Ovary (tissue), 9 donors: Measurements from ENCODE around the gene MAL. TPM values are rescaled to one million over a fixed set of nuclear protein-coding genes. Genes with fewer than 3 reads are reported as not detected.

ENCODE experiments used
- DNase-seq, 5 donors: peaks; one replicate each; pipeline ENCODE4 v3.0.0-alpha.2; 2019 to 2020
- H3K27ac ChIP-seq, 2 donors: fragments of 200-600 bp; one replicate each; pipeline versions ENCODE4 v1.5.1 to v1.8.0; 2019 to 2022
- H3K27me3 ChIP-seq: fragments of 200-600 bp; one replicate; pipeline ENCODE4 v1.8.0; 2022
- H3K36me3 ChIP-seq: fragments of 200-600 bp; sonication (generic); one replicate; pipeline ENCODE4 v1.5.1; 2019
- H3K4me1 ChIP-seq: one replicate; pipeline ENCODE4 v1.8.1; 2013; ENCODE audit warnings: mild to moderate bottlenecking, moderate library complexity; ENCODE audit not compliant: insufficient read depth
- H3K4me3 ChIP-seq: fragments of 200-600 bp; sonication (generic); one replicate; pipeline ENCODE4 v1.5.1; 2017
- H3K9me3 ChIP-seq, 2 donors: fragments of 200-600 bp in 1 of 2; sonication (generic) in 1 of 2; one replicate each; pipeline versions ENCODE4 v1.5.1 to v1.8.1; 2013 to 2019; ENCODE audit warnings: mild to moderate bottlenecking in 1 of 2, moderate library complexity in 1 of 2
- EP300 ChIP-seq: sonication (generic); formaldehyde crosslinking; IDR thresholded peaks from one replicate; pipeline ENCODE4 v1.6.1; 2017; ENCODE audit warnings: antibody characterized with exemption
- POLR2A ChIP-seq: fragments of 450-650 bp; IDR thresholded peaks from one replicate; pipeline ENCODE4 v1.6.1; 2017; ENCODE audit warnings: antibody characterized with exemption, mild to moderate bottlenecking, moderate library complexity
- WGBS, 3 donors: extraction: QIAGEN DNeasy Blood & Tissue Kit in 1 of 3; methylation state at CpG; one replicate each; pipeline versions ENCODE4 v1.1.5 to v1.1.7; 2013 to 2017; 5-methylcytosine and 5-hydroxymethylcytosine counted together
- intact Hi-C, 4 donors: fragments of 100-400 bp; cut with DNase I; formaldehyde crosslinking; loops; one replicate each; pipeline versions ENCODE4 v1.11.0 to v1.15.1; 2022 to 2023
- polyA plus RNA-seq, 2 donors: library from polyadenylated mRNA; stranded (reverse); fragments of 200-250 nt in 1 of 2; fragments of 350-450 nt in 1 of 2; fragmentation: Illumina TruSeq in 1 of 2; extraction: RNeasy Lipid Tissue Mini Kit (QIAGEN cat#74804) in 1 of 2; gene quantifications; one replicate each; pipeline ENCODE4 v1.2.3, GENCODE V29; 2013 to 2014
- total RNA-seq, 7 donors: library from RNA; depleted of rRNA in 2 of 7; stranded (reverse); fragments of >200 nt in 2 of 7; fragmentation: NEBNext Ultra II Directional in 3 of 7; extraction: Animal tissue kit (Norgen Biotek cat#: 25700) in 3 of 7; gene quantifications; one replicate each; pipeline versions ENCODE4 v1.1.0 to v1.2.4, GENCODE V29; 2016 to 2023
- TF ChIP-seq, protein P1 (sequence below), 3 donors: fragments of 450-650 bp in 2 of 3; fragments of 200-600 bp in 1 of 3; IDR thresholded peaks; one replicate each; pipeline versions ENCODE4 v1.5.1 to v1.8.0; 2016 to 2022; ENCODE audit warnings: antibody characterized with exemption in 3 of 3, mild to moderate bottlenecking in 1 of 3
- donor health status: DM: no; HTN: no; CAD: no; lungs with moderate emphysema.
- donor health status: DM: no; HTN: no; CAD: no.
- donor health status: Bipolar disorder and iron deficiency.
- donor health status: DM: yes; HTN: yes; CAD: no.
- donor health status: DM: no; HTN: no; CAD: no.
- donor health status: DM: yes; HTN: yes; CAD: no.

MAL gene
- total and polyA plus RNA-seq, 9 donors: 0.45 to 4.7 (median 1.6) TPM; not detected in 2

DNA sequence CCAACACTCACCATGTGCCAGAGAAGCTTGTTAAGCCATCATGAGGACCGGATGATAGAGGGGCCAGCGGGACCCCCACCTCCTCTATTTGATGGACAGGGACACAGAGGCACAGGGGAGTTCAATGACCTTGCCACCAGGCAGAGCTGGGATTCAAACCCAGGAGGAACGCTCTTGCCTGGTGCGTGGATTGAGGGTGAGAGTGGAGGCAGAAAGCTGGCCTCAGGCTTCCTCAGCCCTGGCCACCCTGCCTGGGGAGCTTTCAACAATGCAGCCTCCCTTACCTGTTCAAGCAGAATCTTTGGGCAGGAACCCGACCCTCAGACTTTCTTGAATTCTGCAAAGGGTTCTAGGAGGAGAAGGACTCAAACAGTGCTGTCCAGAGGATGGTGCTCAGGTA is 39.9 kb upstream of the MAL start:
- no peaks in the 10 kb centered on the region for H3K9me3 ChIP-seq
- no peak overlapping the region for H3K4me3 ChIP-seq
- no peak for TF ChIP-seq EP300
- TF ChIP-seq, protein P1, sequence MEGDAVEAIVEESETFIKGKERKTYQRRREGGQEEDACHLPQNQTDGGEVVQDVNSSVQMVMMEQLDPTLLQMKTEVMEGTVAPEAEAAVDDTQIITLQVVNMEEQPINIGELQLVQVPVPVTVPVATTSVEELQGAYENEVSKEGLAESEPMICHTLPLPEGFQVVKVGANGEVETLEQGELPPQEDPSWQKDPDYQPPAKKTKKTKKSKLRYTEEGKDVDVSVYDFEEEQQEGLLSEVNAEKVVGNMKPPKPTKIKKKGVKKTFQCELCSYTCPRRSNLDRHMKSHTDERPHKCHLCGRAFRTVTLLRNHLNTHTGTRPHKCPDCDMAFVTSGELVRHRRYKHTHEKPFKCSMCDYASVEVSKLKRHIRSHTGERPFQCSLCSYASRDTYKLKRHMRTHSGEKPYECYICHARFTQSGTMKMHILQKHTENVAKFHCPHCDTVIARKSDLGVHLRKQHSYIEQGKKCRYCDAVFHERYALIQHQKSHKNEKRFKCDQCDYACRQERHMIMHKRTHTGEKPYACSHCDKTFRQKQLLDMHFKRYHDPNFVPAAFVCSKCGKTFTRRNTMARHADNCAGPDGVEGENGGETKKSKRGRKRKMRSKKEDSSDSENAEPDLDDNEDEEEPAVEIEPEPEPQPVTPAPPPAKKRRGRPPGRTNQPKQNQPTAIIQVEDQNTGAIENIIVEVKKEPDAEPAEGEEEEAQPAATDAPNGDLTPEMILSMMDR (IDR thresholded peaks at IDR 0.05): no peak
- TF ChIP-seq POLR2A: no peak
- no peaks in the 10 kb centered on the region for H3K27me3 ChIP-seq
- WGBS, 3 donors: 70 to 83% (median 82%) methylated on average over 5 of the region's 5 CpGs
- DNase-seq: no peak
- no peak overlapping the region for H3K27ac ChIP-seq
- intact Hi-C loops: no loop called here
- no peaks in the 10 kb centered on the region for H3K4me1 ChIP-seq
- no peaks in the 10 kb centered on the region for H3K36me3 ChIP-seq

DNA sequence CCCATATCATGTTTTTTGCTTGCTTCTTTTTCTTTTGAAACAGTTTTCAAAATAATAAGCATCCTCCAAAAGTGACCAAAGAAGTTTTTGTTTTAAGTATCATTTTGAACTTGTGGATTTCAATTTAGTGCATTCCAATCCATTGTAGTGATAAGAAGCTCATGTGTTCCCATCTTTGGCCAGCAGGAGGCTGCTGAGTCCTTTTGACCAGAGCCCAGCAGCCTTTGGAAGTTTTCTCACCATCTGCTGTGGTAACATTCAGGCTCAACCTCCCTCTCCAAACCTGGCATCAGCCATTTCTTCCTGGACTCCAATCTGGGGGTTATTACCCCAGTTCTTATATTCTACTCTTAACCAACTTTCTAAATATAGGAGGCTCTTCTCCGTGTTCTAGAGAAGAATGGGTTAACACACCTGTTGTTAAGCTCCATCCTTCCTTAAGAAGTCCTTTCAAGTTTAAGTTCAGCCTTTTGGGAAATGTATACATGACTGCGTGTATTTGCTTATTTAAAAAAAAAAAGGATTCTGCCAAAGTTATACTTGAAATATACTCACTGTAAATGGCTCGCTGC is 39.0 kb upstream of the MAL start:
- no peak for DNase-seq

DNA sequence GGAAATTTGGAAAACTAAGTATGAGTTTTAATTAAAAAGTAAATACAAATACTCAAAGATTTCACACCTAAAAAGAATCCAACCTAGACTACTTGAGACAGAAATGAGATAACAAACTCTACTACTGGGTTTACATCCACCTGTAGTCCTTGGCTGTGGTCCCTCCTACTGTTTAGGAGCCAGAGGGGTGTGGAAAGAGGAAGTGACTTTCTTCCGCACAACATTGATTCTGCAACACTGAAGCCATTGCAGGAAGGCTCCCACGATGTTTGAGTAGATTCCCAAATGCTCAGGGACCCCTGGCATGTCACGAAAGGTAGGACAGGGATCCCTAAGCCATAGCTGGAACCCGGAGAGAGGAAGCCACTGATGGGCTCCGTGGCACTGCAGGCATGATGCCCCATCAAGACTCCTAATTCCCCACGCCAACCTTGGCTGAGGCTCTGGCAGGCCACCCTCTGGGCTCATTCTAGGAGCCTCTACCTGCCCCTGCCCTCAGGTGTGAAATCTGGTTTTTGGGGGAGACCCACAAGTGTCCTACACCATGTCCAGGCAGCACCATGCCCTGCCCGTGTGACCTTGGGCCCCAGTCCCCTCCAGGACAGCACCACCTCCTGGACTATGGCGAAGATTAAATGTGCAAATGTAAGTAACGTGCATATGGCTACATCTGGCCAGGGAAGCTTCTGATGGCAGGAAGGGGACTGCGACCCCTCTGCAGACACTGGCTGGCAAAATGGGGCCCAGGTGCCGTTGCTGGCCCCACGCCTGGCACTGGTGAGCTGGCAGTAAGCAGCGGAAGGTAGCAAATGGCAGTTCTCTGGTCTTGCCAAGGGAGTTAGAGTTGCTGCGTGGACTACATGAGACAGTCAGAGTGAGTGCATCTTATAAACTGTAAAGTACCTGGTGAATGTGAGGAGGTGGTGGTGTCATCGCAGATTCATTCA is 38.2 kb upstream of the MAL start:
- TF ChIP-seq, protein P1 (IDR thresholded peaks at IDR 0.05): no peak
- no peak for TF ChIP-seq POLR2A
- DNase-seq: no peak
- no peaks in the 10 kb centered on the region for H3K4me1 ChIP-seq
- no peaks in the 10 kb centered on the region for H3K36me3 ChIP-seq
- intact Hi-C loops: no loop called here
- no peaks in the 10 kb centered on the region for H3K9me3 ChIP-seq
- WGBS, 3 donors: 75 to 79% (median 77%) methylated on average over 15 of the region's 15 CpGs
- no peak overlapping the region for H3K27ac ChIP-seq
- no peaks in the 10 kb centered on the region for H3K27me3 ChIP-seq
- H3K4me3 ChIP-seq: no peak overlapping the region

More for the DNA sequence above, 39.0 kb upstream of the MAL start:
- no peak overlapping the region for H3K27ac ChIP-seq
- no peaks in the 10 kb centered on the region for H3K27me3 ChIP-seq
- no peaks in the 10 kb centered on the region for H3K4me1 ChIP-seq
- H3K36me3 ChIP-seq: no peaks in the 10 kb centered on the region
- no peaks in the 10 kb centered on the region for H3K9me3 ChIP-seq
- WGBS, 3 donors: 61 to 73% (median 69%) methylated on average over 3 of the region's 3 CpGs
- intact Hi-C loops: no loop called here
- H3K4me3 ChIP-seq: no peak overlapping the region
- TF ChIP-seq EP300 (no peak), POLR2A (no peak)
- TF ChIP-seq, protein P1 (IDR thresholded peaks at IDR 0.05): no peak

DNA sequence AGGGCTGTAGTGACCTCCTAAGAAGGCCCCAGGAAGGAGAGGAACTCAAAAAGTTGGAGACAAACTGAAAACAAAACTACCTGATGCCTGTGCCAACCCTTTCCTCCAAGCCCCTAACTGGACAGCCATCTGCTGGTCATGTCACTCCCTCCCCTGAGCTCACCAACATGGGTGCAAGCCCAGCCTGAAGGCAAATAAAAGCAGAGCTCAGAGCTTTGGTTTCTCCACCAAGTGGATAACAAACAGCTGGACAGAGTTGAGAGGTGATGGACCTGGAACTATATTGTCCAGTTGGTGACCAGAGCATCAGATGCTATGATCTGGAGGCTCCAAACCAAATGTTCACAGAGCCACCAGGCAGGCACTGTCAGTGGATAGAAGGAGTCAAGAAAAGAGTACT is 34.6 kb upstream of the MAL start:
- H3K4me1 ChIP-seq: no peaks in the 10 kb centered on the region
- no peak for DNase-seq
- intact Hi-C loops: no loop called here
- H3K36me3 ChIP-seq: no peaks in the 10 kb centered on the region
- no peak overlapping the region for H3K27ac ChIP-seq
- H3K27me3 ChIP-seq: no peaks in the 10 kb centered on the region
- TF ChIP-seq EP300: no peak
- TF ChIP-seq POLR2A: no peak
- TF ChIP-seq, protein P1 (IDR thresholded peaks at IDR 0.05): no peak
- no peak overlapping the region for H3K4me3 ChIP-seq
- no peaks in the 10 kb centered on the region for H3K9me3 ChIP-seq
